ENCODE results near the gene ABCB8.

ABCB8 gene

DNA sequence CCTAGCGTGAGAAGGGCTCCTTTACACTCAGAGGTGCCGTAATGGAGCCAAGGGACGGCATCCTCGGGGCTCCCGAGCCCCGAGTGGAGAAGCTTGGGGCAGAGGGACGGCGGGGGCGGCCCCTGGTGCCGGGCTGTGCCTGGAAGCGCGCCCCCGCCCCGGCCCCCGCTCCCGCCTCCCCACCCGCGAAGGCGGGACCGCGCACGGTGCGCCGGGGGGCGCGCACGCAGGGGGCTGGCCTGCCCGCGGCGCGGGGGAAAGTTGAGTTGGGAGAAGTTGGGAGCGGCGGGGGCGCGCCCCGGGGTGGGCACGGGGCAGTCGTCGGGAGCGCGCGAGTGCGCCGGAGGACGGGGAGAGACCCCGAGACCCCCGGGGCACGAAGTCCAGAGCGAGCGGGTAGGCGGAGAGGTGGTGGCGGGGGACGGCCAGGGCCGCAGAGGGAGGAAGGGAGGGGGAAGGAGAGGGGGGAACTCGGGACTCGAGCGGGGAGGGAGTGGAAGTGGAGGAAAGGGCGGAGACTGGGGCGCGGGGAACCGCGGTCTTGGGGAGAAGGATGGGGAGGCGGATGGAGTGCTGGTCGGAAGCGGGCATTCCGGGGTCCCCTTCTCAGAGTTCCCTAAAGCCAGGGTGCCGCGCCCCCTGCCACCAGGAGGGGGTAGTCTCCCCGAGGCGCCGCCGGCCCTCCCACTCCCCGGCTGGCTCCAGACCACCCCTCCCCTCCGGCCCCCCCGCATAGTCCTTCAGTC, 31.3 kb downstream of the ABCB8 start, which contains the start of gene SLC4A2:
SLC4A2 (plus strand) TSS at position 223 of the 746 bp plus-strand sequence. CDS start 2,399 bp downstream, outside the sequence.
- peak; percentile 79 for DNase-seq

DNA sequence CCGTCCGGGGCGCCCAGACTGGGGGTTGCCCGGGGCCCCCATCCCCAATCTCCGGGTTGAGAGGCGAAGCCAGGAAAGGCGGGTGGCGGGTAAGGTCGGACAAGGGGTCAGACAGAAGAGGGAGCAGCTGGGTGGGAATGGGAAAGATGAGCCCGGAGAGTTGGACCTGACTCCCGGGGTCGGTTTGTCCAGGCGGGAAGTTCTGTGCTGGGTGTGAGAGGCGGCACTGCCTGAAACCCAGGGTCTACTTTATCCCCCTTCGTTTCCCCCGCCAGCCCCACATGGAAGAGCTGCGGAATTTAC, 31.8 kb downstream of the ABCB8 start:
- DNase-seq: no peak

DNA sequence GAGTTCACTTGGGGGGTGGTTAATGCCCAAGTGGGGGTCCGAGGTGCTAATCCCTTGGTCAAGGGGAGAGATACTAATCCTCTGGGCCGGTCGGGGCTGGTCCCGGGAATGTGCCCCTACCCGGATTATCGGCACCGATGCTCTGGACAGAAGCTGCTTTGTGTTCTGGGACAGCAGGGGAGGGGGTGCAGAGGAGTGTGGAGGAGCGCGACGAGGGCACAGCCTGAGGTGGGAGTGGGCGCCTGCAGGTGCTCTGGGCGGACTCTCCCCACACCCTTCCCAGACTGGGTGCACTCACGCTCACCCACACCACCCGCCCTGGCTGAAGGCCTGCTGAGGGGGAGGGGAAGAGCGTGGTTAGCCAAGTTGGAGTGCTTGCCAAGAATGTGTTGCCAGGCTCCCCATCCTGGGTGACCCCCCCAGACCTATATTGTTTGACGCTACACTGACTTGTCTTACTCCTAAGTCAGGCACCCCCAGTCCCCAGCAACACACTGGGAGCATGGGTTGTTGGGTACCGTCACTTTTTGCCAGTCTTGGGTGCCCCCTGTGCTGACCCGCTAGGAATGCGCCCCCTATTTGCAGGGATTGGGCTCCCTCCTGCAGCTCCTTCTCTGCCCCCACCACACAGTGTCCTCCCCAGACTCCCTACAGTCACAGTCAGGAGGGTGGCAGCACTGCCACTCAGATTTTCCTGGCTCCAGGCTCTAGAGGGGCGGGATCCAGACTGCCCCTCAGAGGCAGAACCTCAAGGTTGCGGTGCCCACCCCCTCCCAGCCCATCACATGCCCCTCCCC, 32.4 kb downstream of the ABCB8 start:
- no peak for DNase-seq

DNA sequence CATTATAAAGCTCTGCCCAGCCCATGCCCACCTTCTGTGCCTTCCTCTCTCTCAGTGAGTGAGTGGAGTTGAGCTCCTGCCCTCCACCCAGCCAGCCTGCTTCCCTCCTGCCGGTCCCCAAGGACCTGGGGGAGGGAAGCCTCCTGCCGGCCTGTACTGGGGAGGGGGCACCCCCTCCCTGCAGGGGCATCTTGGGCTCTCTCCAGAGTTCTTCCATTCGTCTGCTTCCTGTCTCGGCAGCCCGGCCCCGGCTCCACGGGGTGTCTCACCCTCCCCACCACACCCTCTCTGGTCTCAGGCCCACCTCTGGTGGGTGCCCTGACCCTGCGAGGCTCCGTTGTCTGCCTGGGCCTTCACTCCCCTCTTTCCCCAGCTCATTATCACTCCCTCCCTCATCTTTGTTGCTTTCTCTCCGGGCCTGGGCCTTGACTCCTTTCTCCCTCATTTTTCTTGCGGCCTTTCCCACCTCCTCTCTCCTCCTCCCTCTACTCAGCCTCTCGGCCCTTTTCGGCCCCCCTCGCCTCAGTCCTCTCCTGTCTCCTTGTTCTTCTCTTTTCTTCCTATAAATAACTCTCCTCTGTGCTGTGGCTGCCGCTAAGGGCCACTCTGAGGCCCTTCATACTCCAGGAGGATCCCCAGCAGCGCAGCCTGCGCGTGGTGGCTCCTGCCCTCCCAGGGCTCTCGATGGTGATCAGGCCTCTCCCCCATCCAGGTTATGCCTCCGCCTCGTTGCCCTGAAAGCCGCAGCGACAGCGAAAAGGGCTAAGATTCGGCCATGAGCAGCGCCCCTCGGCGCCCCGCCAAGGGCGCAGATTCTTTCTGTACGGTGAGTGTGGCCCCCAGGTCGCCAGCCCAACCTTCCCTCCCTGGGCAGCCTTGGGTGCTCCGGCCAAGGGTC, 33.2 kb downstream of the ABCB8 start:
- DNase-seq: no peak

DNA sequence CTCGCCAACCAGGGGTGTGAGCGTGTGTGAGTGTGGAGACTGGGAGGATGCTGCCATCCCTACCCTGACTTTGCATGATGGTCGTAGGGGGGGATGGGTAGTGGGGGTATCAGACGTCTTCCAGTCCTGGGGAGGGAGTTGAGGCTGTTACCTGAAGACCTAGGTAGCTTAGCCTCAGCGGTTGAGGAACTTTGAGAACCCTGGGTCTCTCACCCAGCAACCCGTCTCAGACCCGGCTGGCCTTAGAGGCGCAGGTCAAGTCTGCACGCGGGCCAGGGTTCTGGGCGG, 33.8 kb downstream of the ABCB8 start:
- no peak for DNase-seq

DNA sequence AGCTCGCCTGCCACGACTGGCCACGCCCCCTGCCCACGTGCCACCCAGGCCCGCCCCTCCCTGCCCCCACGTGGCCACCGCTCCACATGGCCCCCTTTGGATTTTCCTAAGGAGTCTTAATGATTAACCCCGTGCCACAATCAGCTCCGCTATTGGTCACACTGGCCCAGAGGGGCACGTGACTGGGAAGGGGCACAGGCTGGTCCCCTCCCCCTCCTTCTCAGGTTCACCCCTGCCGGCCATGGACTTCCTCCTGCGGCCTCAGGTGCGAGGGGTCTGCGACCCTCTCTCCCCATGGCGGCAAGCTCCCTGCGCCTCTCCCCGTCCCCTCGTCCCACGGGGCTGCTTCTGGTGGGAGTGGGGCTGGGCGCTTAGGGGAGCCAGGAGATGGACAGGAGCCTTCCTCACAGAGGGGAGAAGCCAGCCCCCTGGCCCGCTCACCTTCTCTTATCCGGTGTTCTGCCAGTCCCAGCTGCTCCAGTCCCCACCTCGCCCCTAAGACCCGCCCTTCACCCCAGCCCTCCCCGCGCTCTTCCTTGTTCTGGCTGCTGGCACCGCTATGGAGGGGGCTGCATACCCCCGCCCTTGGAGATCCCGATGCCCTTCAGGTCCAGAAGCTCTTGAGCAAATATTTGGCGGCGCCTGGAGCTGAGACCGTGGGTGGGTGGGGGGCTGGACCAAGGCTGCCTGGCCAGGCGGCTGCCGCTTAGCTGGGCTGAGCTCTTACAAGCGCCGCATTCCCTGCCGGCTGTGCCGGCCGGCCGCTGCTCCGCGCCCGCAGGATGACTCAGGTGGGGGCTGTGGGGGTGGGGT, 34.4 kb downstream of the ABCB8 start:
- no peak for DNase-seq

DNA sequence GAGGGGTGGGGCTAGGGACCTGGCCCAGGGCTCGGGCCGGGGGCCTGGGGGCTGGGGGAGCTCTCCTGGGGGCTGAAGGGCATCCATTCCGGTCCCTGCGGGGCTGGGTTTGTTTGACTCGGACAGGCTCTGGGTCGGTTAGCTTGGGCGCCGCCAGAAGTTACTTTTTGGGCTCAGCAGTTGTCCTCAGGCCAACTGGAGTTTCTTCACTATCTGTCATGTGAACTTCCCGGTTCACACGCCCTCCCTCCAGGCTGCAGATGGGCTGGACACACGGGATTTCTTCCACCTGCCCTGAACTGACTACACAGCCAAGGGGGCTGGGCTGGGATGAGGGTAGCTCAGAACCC, 34.9 kb downstream of the ABCB8 start:
- no peak for DNase-seq

DNA sequence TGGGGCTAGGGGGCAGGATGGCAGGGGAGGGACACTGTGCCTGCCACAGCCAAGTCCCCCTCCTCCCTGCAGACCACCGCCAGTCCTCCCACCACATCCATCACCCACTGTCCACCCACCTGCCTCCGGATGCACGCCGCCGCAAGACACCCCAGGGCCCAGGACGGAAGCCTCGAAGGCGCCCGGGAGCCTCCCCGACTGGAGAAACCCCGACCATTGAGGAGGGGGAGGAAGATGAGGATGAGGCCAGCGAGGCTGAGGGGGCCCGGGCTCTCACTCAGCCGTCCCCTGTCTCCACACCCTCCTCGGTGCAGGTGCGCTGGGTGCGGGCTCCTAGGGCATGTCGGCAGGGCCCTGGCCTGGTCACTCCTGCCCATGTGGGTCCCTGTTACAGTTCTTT, 36.2 kb downstream of the ABCB8 start:
- DNase-seq: no peak

DNA sequence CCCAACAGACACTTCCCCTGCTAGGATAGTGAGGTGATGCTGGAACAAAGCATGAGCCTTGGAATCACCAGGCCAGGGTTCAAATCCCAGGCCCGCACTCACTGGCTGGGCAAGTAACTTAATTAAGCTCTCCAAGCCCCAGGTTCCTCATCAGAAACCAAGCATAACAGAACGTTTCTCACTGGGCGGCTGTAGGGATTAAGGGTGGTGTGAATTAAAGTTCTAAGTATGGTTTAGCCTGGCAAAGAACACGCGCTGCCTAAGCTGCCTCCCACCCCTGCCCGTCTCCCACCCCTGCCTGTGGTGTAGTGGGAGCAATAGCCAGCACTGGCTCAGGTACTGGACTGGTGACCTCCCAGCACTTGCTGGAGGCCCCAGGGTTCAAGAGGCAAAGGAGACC, 36.7 kb downstream of the ABCB8 start:
- DNase-seq: no peak

DNA sequence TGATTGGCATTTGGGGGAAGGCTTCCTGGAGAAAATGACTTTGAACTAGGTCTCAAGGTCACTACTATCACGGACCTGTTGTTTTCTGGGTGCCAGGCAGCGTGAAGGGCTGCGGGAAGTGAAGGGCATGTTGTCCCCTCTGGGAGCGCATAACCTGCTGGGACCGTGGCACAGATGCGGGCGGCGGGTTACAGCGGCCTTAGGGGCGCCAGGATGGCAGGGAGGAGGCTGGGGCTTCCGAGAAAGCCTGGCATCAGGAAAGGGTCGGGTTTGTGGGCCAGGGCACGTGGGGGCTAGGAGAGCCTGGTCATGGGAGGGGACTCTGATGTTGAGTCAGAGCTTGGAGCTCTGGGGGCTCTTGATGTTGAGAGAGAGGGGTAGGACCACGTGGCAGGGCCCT, 37.3 kb downstream of the ABCB8 start:
- DNase-seq: no peak

DNA sequence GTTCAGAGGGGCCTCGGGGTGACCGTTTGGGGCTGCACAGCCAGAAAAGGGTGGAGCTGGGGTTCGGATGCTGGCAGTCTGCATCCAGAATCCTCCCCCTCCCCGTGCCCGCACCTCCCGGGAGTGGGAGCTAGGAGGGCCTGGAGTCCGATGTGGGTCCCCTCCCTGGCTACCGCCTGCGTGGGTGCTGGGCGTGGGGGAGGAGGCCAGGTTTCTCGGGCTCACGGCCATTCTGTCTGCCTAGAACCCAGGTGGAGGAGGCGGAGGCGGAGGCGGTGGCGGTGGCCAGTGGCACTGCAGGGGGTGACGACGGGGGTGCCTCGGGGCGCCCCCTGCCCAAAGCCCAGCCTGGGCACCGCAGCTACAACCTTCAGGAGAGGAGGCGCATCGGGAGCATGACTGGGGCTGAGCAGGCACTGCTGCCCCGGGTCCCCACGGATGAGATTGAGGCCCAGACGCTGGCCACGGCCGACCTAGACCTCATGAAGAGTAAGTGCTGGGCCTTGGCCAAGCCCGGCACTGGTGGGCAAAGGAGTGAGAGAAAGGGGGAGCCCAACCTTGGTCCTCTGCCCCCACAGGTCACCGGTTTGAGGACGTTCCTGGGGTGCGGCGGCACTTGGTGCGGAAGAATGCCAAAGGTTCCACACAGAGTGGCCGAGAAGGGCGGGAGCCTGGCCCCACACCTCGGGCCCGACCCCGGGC, 38.2 kb downstream of the ABCB8 start:
- no peak for DNase-seq

DNA sequence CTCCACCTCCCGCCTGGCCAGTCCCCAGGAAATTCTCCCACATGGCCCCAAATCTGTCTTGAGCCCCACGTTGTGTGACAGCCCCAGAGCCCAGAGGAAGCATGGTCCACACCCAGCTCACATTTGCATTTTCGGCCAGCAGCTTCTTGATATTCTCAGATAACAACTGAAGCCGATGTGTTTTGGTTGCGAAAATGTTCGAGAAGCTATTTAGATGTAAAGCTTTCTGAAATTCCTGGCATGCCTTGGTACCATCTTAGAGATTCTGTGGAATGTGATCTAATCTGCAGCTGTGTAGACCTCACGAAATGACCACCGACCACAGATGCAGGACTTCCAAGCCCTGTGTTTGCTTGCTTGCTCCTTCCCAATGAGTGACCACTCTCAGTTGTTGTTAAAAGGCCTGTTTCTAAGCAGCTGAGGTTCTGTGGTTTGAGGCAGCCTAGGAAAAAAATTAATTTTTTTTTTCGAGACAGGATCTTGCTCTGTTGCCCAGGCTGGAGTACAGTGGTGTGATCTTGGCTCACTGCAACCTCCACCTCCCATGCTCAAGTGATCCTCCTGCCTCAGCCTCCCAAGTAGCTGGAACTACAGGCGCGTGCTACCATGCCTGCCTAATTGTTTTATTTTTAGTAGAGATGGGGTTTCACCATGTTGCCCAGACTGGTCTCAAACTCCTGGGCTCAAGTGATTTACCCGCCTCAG, 40.0 kb downstream of the ABCB8 start:
- DNase-seq: no peak

DNA sequence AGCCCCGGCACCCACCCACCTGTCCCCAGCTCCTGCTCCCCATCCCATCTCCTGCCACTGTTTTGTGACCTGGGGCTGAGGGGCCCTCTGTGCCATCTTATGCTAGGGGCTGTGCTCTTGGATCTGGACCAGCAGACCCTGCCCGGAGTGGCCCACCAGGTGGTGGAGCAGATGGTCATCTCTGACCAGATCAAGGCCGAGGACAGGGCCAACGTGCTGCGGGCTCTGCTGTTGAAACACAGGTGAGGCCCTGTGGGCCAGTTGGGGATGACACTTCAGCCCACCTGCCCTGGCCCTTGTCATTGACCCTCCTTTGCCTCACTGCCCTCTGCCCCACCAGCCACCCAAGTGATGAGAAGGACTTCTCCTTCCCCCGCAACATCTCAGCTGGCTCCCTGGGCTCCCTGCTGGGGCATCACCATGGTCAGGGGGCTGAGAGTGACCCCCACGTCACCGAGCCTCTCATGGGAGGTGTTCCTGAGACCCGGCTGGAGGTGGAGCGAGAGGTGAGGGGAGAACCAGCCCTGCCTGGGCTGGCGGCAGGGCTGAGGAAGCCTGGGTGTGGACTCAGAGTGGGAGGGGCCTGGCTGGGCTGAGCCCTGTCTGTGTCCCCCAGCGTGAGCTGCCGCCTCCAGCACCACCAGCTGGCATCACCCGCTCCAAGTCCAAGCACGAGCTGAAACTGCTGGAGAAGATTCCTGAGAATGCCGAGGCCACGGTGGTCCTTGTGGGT, 41.8 kb downstream of the ABCB8 start:
- DNase-seq: no peak

DNA sequence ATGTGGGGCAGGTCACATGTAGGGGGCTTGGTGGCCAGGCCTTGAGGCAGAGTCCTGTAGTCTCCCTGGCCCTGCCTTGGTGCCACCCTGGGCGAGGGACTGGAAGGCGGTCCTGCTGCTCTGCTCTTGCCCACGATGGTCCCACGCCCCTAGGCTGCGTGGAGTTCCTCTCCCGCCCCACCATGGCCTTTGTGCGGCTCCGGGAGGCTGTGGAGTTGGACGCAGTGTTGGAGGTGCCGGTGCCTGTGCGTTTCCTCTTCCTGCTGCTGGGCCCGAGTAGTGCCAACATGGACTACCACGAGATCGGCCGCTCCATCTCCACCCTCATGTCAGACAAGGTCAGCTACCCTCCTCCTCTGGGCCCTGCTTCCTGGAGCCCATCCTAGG, 42.3 kb downstream of the ABCB8 start:
- no peak for DNase-seq

DNA sequence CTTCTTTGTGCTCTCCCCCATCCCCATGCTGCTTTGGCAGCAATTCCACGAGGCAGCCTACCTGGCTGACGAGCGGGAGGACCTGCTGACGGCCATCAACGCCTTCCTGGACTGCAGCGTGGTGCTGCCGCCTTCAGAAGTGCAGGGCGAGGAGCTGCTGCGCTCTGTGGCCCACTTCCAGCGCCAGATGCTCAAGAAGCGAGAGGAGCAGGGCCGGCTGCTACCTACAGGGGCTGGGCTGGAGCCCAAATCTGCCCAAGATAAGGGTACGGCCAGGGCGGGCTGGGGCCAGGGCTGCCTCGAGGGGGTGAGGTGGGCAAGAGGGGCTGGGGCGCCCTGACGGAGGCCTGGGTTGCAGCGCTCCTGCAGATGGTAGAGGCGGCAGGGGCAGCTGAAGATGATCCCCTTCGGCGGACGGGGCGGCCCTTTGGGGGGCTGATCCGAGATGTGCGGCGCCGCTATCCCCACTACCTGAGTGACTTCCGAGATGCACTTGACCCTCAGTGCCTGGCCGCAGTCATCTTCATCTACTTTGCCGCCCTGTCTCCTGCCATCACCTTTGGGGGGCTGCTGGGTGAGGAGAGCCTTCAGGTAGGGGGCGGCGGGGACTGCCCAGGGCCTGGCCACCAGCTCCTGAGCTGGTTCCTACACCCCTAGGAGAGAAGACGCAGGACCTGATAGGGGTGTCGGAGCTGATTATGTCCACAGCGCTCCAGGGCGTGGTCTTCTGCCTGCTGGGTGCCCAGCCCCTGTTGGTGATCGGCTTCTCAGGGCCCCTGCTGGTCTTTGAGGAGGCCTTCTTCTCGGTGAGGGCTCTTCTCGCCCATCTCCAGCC, 43.0 kb downstream of the ABCB8 start:
- no peak for DNase-seq

DNA sequence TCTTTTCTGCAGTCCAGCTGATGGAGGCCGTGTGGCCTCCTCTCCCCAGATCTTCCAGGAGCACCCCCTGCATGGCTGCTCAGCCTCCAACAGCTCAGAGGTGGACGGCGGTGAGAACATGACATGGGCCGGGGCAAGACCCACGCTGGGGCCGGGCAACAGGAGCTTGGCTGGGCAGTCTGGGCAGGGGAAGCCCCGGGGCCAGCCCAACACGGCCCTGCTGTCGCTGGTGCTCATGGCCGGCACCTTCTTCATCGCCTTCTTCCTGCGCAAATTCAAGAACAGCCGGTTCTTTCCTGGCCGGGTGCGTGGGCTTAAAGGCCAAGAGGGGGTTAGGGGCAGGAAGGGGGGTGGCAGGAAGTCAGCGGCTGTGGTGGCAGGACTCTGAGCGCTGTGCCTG, 45.7 kb downstream of the ABCB8 start:
- no peak for DNase-seq

DNA sequence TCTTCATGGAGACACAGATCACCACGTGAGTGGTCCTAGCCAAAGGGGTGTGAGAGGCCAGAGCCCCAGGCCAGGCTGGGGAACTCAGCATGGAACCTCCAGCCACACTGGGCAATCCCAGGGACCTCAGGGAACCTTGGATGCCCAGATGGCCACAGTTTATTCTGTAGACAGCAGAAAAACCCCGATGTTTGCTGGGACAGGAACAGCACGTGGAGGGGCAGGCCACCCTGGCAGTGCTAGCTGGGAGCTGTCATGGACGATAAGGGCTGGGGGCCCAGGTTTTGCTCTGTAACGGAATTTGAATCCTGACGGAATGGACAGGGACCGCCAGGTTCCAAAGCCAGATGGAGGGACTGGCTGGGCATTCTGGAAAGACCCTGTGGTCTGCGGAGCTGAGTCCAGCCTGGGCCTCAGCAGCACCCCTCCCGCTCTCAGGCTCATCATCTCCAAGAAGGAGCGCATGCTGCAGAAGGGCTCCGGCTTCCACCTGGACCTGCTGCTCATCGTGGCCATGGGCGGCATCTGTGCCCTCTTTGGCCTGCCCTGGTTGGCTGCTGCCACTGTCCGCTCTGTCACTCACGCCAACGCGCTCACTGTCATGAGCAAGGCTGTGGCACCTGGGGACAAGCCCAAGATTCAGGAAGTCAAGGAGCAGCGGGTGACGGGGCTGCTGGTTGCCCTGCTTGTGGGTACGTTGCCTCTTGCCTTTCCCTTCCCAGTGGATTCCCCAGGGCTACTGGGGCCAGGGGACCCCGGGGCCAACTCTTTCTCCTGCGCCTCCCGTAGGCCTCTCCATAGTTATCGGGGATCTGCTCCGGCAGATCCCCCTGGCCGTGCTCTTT, 46.8 kb downstream of the ABCB8 start:
- DNase-seq: no peak

DNA sequence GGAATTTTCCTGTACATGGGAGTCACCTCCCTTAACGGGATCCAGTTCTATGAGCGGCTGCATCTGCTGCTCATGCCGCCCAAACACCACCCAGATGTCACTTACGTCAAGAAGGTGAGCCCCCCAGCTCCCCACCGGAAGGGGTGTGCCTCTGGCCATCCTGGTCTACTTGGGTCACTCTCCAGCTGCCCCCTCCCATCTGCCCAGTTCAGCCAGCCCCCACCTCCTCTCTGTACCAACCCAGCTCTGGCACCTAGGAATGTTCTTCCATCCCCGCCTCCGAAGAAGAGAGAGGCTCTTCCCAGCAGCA, 47.4 kb downstream of the ABCB8 start:
- DNase-seq: no peak

DNA sequence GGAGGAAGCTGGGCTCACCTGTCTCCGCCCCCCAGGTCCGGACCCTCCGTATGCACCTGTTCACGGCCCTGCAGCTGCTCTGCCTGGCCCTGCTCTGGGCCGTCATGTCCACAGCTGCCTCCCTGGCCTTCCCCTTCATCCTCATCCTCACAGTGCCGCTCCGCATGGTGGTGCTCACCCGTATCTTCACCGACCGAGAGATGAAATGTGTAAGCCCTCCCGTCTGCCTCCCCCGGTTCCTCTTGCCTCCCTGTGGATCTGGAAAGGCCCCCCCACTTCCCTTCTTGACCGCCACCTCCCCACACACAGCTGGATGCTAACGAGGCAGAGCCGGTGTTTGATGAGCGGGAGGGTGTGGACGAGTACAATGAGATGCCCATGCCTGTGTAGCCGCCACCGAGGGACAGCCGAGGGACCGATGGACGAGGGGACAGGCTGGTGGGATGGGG, 47.8 kb downstream of the ABCB8 start:
- no peak for DNase-seq

All from activated CD8-positive, alpha-beta memory T cell treated with anti-CD3 and anti-CD28 coated beads, Interleukin-2, amount 50 U/mL, for 4 hours (primary cell).